Retina (tissue), 1 donor: ENCODE results near the gene MARK3.

Source experiments
- DNase-seq: peaks from one replicate; pipeline ENCODE4 v3.0.0-alpha.2; 2016

The MARK3 gene

DNA sequence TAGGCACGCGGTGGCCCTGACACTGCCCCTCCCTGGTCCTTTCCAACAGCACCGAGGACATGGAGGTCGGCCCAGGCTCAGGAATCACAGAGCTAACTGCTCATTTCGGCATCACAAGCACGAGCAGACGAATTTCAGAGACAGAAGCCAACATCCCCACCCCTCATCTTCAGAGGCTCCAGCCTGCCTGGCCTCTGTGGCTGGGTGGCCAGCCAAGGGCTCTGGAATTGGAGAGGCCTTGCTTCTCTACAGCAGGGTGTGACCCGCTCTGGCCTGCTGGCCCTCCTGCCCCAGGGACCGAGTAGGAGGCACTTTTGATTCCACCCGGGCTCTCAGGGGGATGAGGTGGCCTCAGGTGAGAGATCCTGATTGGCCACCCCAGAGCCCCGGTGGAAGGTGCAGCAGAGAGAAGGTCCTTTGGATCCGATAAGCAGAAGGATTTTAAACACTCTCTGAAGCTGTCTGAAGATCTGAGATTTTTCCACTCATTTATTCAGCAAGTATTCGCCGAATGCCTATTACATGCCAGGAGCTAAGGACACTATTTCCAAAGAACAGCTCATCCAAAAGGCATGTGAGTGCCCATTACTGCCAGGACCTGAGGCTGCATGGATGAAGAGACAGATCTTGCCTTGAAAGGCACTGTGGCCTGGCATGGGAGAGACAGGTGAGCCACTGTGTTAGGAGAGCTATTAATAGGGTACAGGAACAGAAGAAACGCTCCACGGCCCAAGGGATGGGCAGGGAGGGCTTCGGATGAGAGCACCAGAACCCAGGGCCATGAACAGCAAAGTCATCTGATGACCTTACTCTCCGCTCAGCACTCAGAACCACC is 167.0 kb downstream of the MARK3 start:
- no peak for DNase-seq

DNA sequence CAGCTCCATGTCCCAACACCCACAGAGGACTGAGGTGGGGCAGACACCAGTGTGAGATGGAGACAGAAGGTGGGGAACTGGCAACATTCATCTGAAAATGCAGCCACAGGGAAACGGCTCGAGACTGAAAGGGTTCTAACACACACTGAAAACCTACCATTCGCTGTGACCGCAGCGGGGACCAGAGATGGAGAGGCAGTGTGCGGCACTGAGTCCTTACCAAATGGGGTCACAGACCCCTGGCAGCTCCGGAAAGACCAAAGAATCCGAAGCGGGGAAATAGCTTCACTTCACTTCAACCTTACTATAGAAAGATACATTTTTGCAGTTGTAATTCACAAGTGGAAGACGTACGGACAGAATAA is 167.6 kb downstream of the MARK3 start:
- DNase-seq, result no peak
